Lower lobe of right lung (tissue), 2 donors: Measurements from ENCODE around the gene PLP2. TPM values are rescaled to one million over a fixed set of nuclear protein-coding genes. Genes with fewer than 3 reads are reported as not detected.
A peak's percentile ranks its signal among the peaks of the same experiment; 100 is the strongest.

Source experiments
- ATAC-seq, 2 donors: fragments of 200-7000 bp; cut with Tn5 transposase; one replicate each; pipeline ENCODE4 v1.9.1; 2020 to 2022; ENCODE audit warnings: mild to moderate bottlenecking in 2 of 2, moderate library complexity in 2 of 2
- DNase-seq: peaks from one replicate; pipeline ENCODE4 v3.0.0-alpha.2; 2020
- H3K27ac ChIP-seq: fragments of 200-600 bp; one replicate; pipeline ENCODE4 v1.8.0; 2022
- H3K27me3 ChIP-seq: fragments of 200-600 bp; one replicate; pipeline ENCODE4 v1.8.0; 2022; ENCODE audit warnings: low read depth
- H3K36me3 ChIP-seq: fragments of 200-600 bp; one replicate; pipeline ENCODE4 v1.8.0; 2022; ENCODE audit warnings: mild to moderate bottlenecking
- H3K4me1 ChIP-seq: fragments of 200-600 bp; one replicate; pipeline ENCODE4 v1.8.0; 2022
- H3K4me3 ChIP-seq: fragments of 200-600 bp; one replicate; pipeline ENCODE4 v1.8.0; 2022; ENCODE audit warnings: mild to moderate bottlenecking
- H3K9me3 ChIP-seq: fragments of 200-600 bp; one replicate; pipeline ENCODE4 v1.8.0; 2022
- CTCF ChIP-seq: fragments of 200-600 bp; IDR thresholded peaks from one replicate; pipeline ENCODE4 v1.8.0; 2022; ENCODE audit warnings: antibody characterized with exemption, mild to moderate bottlenecking
- intact Hi-C: fragments of 100-400 bp; cut with DNase I; formaldehyde crosslinking; loops from one replicate; pipeline ENCODE4 v1.11.0; 2022
- total RNA-seq: library from RNA; stranded (reverse); fragmentation: NEBNext Ultra II Directional; extraction: Animal tissue kit (Norgen Biotek cat#: 25700); gene quantifications from one replicate; pipeline ENCODE4 v1.2.1, GENCODE V29; 2021
- donor health status: DM: no; HTN: yes; CAD: no; lungs with severe emphysema.

The PLP2 gene
- total RNA-seq, 1 donor from 2014 or later = 91.8 TPM

GRCh38 chrX:49187028-49187394 is 15.3 kb downstream of the PLP2 start:
- TF ChIP-seq CTCF = no peak
- Histone ChIP-seq H3K27me3 (no peaks in the 10 kb centered on the region), H3K4me3 (no peak overlapping the region), H3K27ac (peak overlapping the region; percentile 75), H3K9me3 (no peaks in the 10 kb centered on the region), H3K36me3 (peaks cover 16% of the 10 kb centered on the region), H3K4me1 (peaks cover 10% of the 10 kb centered on the region)
- intact Hi-C loops = no loop called here
- ATAC-seq (no peak), DNase-seq (no peak)

GRCh38 chrX:49187526-49187925 is 15.8 kb downstream of the PLP2 start:
- DNase-seq (no peak), ATAC-seq (no peak)
- no peaks in the 10 kb centered on the region for H3K9me3 ChIP-seq
- no peak for TF ChIP-seq CTCF
- intact Hi-C loops = no loop called here
- H3K36me3 ChIP-seq = peaks cover 11% of the 10 kb centered on the region
- H3K27ac ChIP-seq = no peak overlapping the region
- H3K4me3 ChIP-seq = no peak overlapping the region
- H3K4me1 ChIP-seq = peaks cover 12% of the 10 kb centered on the region
- no peaks in the 10 kb centered on the region for H3K27me3 ChIP-seq

DNA sequence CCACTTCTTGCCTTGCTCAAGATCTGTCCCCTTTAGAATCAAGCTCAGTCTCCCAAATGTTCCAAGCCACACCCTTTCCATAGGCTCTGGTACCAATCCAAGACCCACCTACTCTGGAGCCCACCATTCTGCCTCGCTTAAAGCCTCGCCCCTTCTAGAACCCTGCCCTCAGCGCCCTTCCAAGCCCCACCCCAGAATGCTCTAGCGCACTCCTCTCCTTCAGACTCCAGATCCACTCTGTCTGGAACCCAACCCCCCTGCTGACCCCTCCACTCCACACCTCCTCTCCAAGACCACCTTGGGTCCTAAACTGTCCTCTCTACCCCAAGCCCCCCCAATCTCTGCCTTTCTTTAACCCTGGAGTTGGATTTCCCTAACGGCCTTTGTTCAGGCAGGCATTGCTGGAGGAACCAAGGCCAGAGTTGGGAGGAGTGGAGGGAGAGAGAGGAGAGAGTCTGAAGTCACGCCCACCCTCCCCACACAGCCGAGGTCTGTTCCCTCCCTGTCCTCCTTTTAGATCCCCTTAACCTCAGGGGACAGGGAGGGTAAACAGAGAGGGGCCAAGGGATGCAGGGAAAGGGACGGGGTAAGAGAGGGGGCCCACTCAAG is 16.9 kb downstream of the PLP2 start:
- Histone ChIP-seq H3K4me3 (no peak overlapping the region), H3K27me3 (no peaks in the 10 kb centered on the region), H3K4me1 (peaks cover 12% of the 10 kb centered on the region), H3K9me3 (no peaks in the 10 kb centered on the region), H3K36me3 (peaks cover 1% of the 10 kb centered on the region), H3K27ac (no peak overlapping the region)
- intact Hi-C loops = no loop called here
- ATAC-seq (no peak), DNase-seq (no peak)
- TF ChIP-seq CTCF = no peak

- H3K9me3 ChIP-seq = no peaks in the 10 kb centered on the region
- intact Hi-C loops = no loop called here
- peak overlapping the region; percentile 78 for H3K27ac ChIP-seq
- DNase-seq (no peak), ATAC-seq (no peak)
- H3K36me3 ChIP-seq = no peaks in the 10 kb centered on the region
- peaks cover 12% of the 10 kb centered on the region for H3K4me1 ChIP-seq
- no peak for TF ChIP-seq CTCF
- H3K27me3 ChIP-seq = no peaks in the 10 kb centered on the region
- H3K4me3 ChIP-seq = peak overlapping the region; percentile 53
Observed at GRCh38 chrX:49189606-49190005, 17.9 kb downstream of the PLP2 start.

DNA sequence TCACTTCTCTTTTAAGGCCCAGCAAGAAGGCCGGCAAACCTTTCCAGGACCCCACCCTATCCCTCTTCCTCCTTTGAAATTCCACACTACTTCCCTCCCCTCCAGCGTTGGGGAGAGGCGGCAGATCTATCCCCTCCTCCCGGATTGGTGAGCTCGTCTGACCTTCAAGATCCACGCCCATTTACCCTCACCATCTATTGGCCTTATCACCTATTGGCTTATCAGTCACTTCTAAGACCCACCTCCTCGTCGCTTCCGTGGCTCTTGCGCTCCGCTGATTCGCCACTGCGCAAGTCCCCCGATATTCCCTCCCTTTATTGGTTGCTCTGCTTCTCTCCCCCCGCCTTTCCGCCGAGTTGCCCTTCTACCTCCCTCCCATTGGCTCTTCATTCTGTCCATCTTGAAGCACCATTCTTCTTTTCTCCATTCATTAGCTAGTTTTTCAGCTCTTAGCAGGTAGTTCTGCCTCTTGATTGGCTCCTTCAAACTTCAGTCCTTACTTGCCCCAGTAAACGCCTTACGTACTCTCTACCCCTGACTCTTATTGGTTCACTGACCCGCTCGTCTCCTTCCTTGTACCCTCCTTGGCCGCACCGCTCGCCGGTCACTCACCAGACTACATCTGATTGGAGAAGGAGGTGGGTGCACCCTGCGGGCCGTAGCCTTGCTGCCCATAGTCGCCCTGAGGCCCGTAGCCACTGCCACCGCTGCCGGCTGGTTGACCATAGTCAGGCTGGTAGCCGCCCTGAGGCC is 19.3 kb downstream of the PLP2 start:
- intact Hi-C loops = no loop called here
- H3K4me1 ChIP-seq = peaks cover 5% of the 10 kb centered on the region
- ATAC-seq = peak; percentile 92 to 94
- no peaks in the 10 kb centered on the region for H3K9me3 ChIP-seq
- no peaks in the 10 kb centered on the region for H3K27me3 ChIP-seq
- peak overlapping the region; percentile 89 for H3K27ac ChIP-seq
- peak overlapping the region; percentile 66 for H3K4me3 ChIP-seq
- H3K36me3 ChIP-seq = no peaks in the 10 kb centered on the region
- TF ChIP-seq CTCF = no peak
- peak; percentile 92 for DNase-seq
